B cell (primary cell): ENCODE results near the gene TRAPPC3L. TPM values are rescaled to one million over a fixed set of nuclear protein-coding genes. Genes with fewer than 3 reads are reported as not detected.

ENCODE experiments used
- ATAC-seq: fragments of 200-7000 bp; cut with Tn5 transposase; one replicate; pipeline ENCODE4 v1.10.0; 2021; ENCODE audit warnings: low read depth, mild to moderate bottlenecking, moderate number of reproducible peaks, moderate library complexity
- CTCF ChIA-PET: fragments of 350-600 bp; sonication (Branson Sonifier 250); formaldehyde crosslinking; loops from one replicate; lab custom pipeline; 2021; ENCODE audit warnings: antibody characterized with exemption, inconsistent platforms; lab: Charles Lee
- POLR2A ChIA-PET: fragments of 350-600 bp; sonication (Branson Sonifier 250); formaldehyde crosslinking; loops from one replicate; lab custom pipeline; 2021; ENCODE audit warnings: antibody characterized with exemption; lab: Charles Lee
- DNase-seq: peaks from one replicate; pipeline ENCODE4 v3.0.0; 2013
- H2AFZ ChIP-seq: 2 replicates; pipeline ENCODE4 v1.6.1; 2012; ENCODE audit warnings: mild to moderate bottlenecking, low read depth, low read length; ENCODE audit not compliant: insufficient read depth, poor library complexity, severe bottlenecking
- H3K27ac ChIP-seq, 2 donors: 1 replicate in 1 of 2; 2 replicates in 1 of 2; pipeline ENCODE4 v1.5.1; 2012 to 2013; ENCODE audit warnings: low read length in 2 of 2, mild to moderate bottlenecking in 2 of 2, moderate library complexity in 1 of 2
- H3K27me3 ChIP-seq, 4 experiments: fragments of 200-600 bp in 1 of 4; sonication (generic) in 1 of 4; replicated peaks in 1 of 4; 1 replicate in 2 of 4; 2 replicates in 2 of 4; pipeline versions ENCODE4 v1.6.1 to v1.7.0; 2013 to 2016; ENCODE audit warnings: low read length in 3 of 4, mild to moderate bottlenecking in 2 of 4, mixed read lengths in 1 of 4, moderate library complexity in 1 of 4; ENCODE audit not compliant: insufficient read depth in 4 of 4, control insufficient read depth in 3 of 4; ENCODE audit errors: control extremely low read depth in 1 of 4
- H3K36me3 ChIP-seq, 2 experiments: replicated peaks in 1 of 2; 1 replicate in 1 of 2; 2 replicates in 1 of 2; pipeline versions ENCODE4 v1.6.1 to v1.7.1; 2013; ENCODE audit warnings: low read length in 1 of 2; ENCODE audit not compliant: insufficient read depth in 2 of 2, control insufficient read depth in 1 of 2; ENCODE audit errors: control extremely low read depth in 1 of 2, extremely low read depth in 1 of 2
- H3K4me1 ChIP-seq, 2 donors: fragments of 200-600 bp in 1 of 2; sonication (generic) in 1 of 2; 1 replicate in 1 of 2; 2 replicates in 1 of 2; pipeline versions ENCODE4 v1.5.1 to v1.6.1; 2013 to 2017; ENCODE audit warnings: low read length in 2 of 2; ENCODE audit not compliant: control insufficient read depth in 2 of 2, insufficient read depth in 2 of 2
- H3K4me2 ChIP-seq: replicated peaks from 2 replicates; pipeline ENCODE3; 2012; ENCODE audit warnings: mild to moderate bottlenecking, low read depth, low read length; ENCODE audit not compliant: poor library complexity, severe bottlenecking
- H3K4me3 ChIP-seq, 5 experiments: fragments of 200-600 bp in 1 of 5; sonication (generic) in 1 of 5; 1 replicate in 3 of 5; 2 replicates in 2 of 5; pipeline versions ENCODE4 v1.5.1 to v1.7.0; 2011 to 2016; ENCODE audit warnings: low read length in 4 of 5, mild to moderate bottlenecking in 4 of 5, low read depth in 2 of 5, control low read depth in 1 of 5, moderate library complexity in 1 of 5; ENCODE audit not compliant: insufficient read depth in 1 of 5; ENCODE audit errors: control extremely low read depth in 1 of 5, extremely low read depth in 1 of 5
- H3K79me2 ChIP-seq: fragments of 200-600 bp; sonication (generic); one replicate; pipeline ENCODE4 v1.6.0; 2016; ENCODE audit warnings: low read length; ENCODE audit not compliant: control insufficient read depth, insufficient read depth
- H3K9ac ChIP-seq: fragments of 200-600 bp; sonication (generic); 2 replicates; pipeline ENCODE4 v1.6.1; 2017; ENCODE audit warnings: mild to moderate bottlenecking, low read length, moderate library complexity
- H3K9me3 ChIP-seq, 3 donors: one replicate each; pipeline versions ENCODE4 v1.6.1 to v1.7.1; 2013; ENCODE audit warnings: low read length in 2 of 3; ENCODE audit not compliant: control insufficient read depth in 2 of 3, insufficient read depth in 1 of 3; ENCODE audit errors: control extremely low read depth in 1 of 3
- H4K20me1 ChIP-seq: 2 replicates; pipeline ENCODE4 v1.6.0; 2012; ENCODE audit warnings: mild to moderate bottlenecking, low read length; ENCODE audit not compliant: insufficient read depth, control insufficient read depth, poor library complexity, severe bottlenecking
- H3K27ac Mint-ChIP-seq: one replicate; pipeline ENCODE4 v1.8.0; 2021; ENCODE audit warnings: mixed read lengths
- H3K27me3 Mint-ChIP-seq: one replicate; pipeline ENCODE4 v1.8.0; 2021; ENCODE audit warnings: mixed read lengths
- H3K4me1 Mint-ChIP-seq: one replicate; pipeline ENCODE4 v1.8.0; 2021; ENCODE audit warnings: mixed read lengths
- H3K4me3 Mint-ChIP-seq: one replicate; pipeline ENCODE4 v1.8.0; 2021; ENCODE audit warnings: mixed read lengths
- H3K9me3 Mint-ChIP-seq: one replicate; pipeline ENCODE4 v1.8.0; 2022; ENCODE audit warnings: mixed read lengths; ENCODE audit not compliant: insufficient read depth
- CTCF ChIP-seq: fragments of 200-600 bp; IDR thresholded peaks from one replicate; pipeline ENCODE4 v1.8.0; 2022; ENCODE audit warnings: antibody characterized with exemption, mild to moderate bottlenecking
- EZH2 ChIP-seq: IDR thresholded peaks from 2 replicates; pipeline ENCODE4 v1.6.1; 2012; ENCODE audit warnings: borderline replicate concordance, low read depth, mild to moderate bottlenecking, moderate library complexity, low read length; ENCODE audit not compliant: insufficient read depth, poor library complexity, severe bottlenecking
- WGBS: methylation state at CpG from one replicate; pipeline ENCODE4 v1.1.5; 2013; ENCODE audit warnings: missing lambda C conversion rate; ENCODE audit not compliant: insufficient coverage; 5-methylcytosine and 5-hydroxymethylcytosine counted together
- intact Hi-C: fragments of 100-400 bp; cut with micrococcal nuclease; formaldehyde crosslinking; loops from one replicate; pipeline ENCODE4 v1.10.0; 2022
- polyA plus RNA-seq: library from polyadenylated mRNA; depleted of rRNA; stranded (reverse); fragments of >200 nt; gene quantifications from 2 replicates; pipeline ENCODE4 v1.2.3, GENCODE V29; 2012
- total RNA-seq, 2 donors: library from RNA; stranded (reverse); fragments of 120-200 nt in 1 of 2; gene quantifications; 1 replicate in 1 of 2; 2 replicates in 1 of 2; pipeline versions ENCODE4 v1.2.3 to v1.2.4, GENCODE V29; 2013 to 2022

TRAPPC3L gene
- total and polyA plus RNA-seq, 2 donors (not counting 1 experiment from before 2014, with no cell fraction given) = not detected

- Mint-ChIP-seq H3K9me3 (peaks cover 6% of the 10 kb centered on the region), H3K27ac (no peak overlapping the region), H3K27me3 (peaks cover 12% of the 10 kb centered on the region), H3K4me3 (no peak overlapping the region), H3K4me1 (no peaks in the 10 kb centered on the region)
- POLR2A ChIA-PET = no interaction called here
- H2AFZ ChIP-seq = no peak overlapping the region
- no peaks in the 10 kb centered on the region for H3K79me2 ChIP-seq
- no peaks in the 10 kb centered on the region for H3K4me1 ChIP-seq
- H3K4me2 ChIP-seq = no peak overlapping the region
- H3K27me3 ChIP-seq = peaks cover 0 to 3% (median 0%) of the 10 kb centered on the region in 4 experiments
- ATAC-seq = no peak
- peaks cover 0 to 2% (median 0%) of the 10 kb centered on the region in 3 donors for H3K9me3 ChIP-seq
- WGBS = no CpG with 5 or more reads among the region's 1 CpG
- DNase-seq = no peak
- no peak overlapping the region for H3K9ac ChIP-seq
- H4K20me1 ChIP-seq = no peaks in the 10 kb centered on the region
- intact Hi-C loops = no loop called here
- no peak overlapping the region for H3K27ac ChIP-seq
- TF ChIP-seq EZH2 = no peak
- no peak for TF ChIP-seq CTCF
- no peak overlapping the region for H3K4me3 ChIP-seq
- H3K36me3 ChIP-seq = no peaks in the 10 kb centered on the region
- CTCF ChIA-PET = interaction anchor here (0.6 to 1.2 kb wide), 2 partner anchors 24 to 47 kb away, joined by 4 read pairs; no protein-coding TSS in a partner anchor
These were observed 53.7 kb downstream of the TRAPPC3L start for GRCh38 chr6:116491610-116492330.

GRCh38 chr6:116485559-116486184 is 59.8 kb downstream of the TRAPPC3L start:
- Mint-ChIP-seq H3K4me3 (no peak overlapping the region), H3K4me1 (no peaks in the 10 kb centered on the region), H3K27me3 (peaks cover 7% of the 10 kb centered on the region), H3K9me3 (no peaks in the 10 kb centered on the region), H3K27ac (no peak overlapping the region)
- CTCF ChIA-PET = no interaction called here
- Histone ChIP-seq H3K9ac (no peak overlapping the region), H4K20me1 (no peaks in the 10 kb centered on the region), H3K4me3 (no peak overlapping the region), H3K36me3 (no peaks in the 10 kb centered on the region), H3K9me3 (no peaks in the 10 kb centered on the region), H3K4me2 (no peak overlapping the region), H3K79me2 (no peaks in the 10 kb centered on the region), H3K27me3 (no peaks in the 10 kb centered on the region), H3K4me1 (no peaks in the 10 kb centered on the region), H3K27ac (no peak overlapping the region), H2AFZ (no peak overlapping the region)
- no peak for ATAC-seq
- no peak for DNase-seq
- TF ChIP-seq EZH2 (no peak), CTCF (no peak)
- POLR2A ChIA-PET = no interaction called here
- intact Hi-C loops = no loop called here
- no CpG with 5 or more reads among the region's 5 CpGs for WGBS
